Glomerular visceral epithelial cell (primary cell): ENCODE results near the gene IDH3B.

Source experiments
- DNase-seq: peaks from one replicate; pipeline ENCODE4 v3.0.0-alpha.2; 2016; ENCODE audit errors: extremely low spot score

IDH3B gene

GRCh38 chr20:2657241-2657640, 6.8 kb downstream of the IDH3B start:
- DNase-seq: no peak

GRCh38 chr20:2656471-2657117, 7.4 kb downstream of the IDH3B start:
- no peak for DNase-seq

- DNase-seq: no peak
These were observed 8.5 kb downstream of the IDH3B start for GRCh38 chr20:2655331-2656116.

GRCh38 chr20:2654831-2655230, 9.2 kb downstream of the IDH3B start:
- DNase-seq: no peak

DNA sequence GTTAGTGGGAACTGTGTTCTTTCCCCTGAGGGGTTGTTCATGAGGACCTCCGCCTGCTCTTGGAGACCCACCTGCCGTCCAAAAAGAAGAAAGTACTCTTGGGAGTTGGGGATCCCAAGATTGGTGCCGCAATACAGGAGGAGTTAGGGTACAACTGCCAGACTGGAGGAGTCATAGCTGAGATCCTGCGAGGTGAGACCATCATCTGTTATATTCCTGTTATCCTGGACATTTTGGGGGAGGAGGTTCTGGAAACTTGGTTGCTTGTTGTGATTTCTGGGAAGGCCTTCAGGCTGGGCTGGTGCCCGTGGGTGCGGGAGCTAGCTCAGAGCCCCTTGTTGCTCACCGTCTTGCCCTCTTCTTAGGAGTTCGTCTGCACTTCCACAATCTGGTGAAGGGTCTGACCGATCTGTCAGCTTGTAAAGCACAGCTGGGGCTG, 9.6 kb downstream of the IDH3B start:
- DNase-seq: no peak

- DNase-seq: no peak
These were observed 10.2 kb downstream of the IDH3B start for GRCh38 chr20:2653556-2654383.

DNA sequence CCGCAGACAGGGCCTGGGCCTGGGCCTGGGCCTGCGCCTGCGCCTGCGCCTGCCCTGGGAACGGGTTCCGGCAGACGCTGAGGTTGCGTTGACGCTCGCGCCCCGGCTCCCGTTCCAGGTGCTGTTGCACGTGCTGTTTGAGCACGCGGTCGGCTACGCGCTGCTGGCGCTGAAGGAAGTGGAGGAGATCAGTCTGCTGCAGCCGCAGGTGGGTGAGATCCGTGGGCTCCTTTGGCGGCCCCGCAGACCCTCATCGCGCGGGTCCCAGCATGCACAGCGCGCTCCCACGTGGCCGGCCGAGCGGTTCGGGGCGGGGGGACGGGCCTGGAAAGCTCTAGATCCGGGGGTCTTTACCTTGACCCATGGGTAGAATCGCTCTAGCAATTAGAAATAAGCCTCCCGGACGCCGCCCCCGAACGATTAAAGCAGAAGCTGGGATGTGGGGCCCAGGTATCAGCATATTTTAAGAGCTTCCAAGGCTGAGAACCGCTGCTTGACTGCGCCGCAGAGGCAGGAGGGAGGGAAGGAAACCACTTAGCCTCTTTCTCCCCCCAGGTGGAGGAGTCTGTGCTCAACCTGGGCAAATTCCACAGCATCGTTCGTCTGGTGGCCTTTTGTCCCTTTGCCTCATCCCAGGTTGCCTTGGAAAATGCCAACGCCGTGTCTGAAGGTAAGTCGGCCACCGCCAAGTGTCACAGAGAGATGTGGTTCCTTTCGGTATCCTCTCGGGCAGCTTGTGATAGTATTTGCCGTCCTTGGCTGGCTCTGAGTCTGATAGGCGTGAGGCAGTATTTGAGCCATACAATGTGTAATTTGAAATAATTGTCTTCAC, 11.1 kb downstream of the IDH3B start:
- no peak for DNase-seq

DNA sequence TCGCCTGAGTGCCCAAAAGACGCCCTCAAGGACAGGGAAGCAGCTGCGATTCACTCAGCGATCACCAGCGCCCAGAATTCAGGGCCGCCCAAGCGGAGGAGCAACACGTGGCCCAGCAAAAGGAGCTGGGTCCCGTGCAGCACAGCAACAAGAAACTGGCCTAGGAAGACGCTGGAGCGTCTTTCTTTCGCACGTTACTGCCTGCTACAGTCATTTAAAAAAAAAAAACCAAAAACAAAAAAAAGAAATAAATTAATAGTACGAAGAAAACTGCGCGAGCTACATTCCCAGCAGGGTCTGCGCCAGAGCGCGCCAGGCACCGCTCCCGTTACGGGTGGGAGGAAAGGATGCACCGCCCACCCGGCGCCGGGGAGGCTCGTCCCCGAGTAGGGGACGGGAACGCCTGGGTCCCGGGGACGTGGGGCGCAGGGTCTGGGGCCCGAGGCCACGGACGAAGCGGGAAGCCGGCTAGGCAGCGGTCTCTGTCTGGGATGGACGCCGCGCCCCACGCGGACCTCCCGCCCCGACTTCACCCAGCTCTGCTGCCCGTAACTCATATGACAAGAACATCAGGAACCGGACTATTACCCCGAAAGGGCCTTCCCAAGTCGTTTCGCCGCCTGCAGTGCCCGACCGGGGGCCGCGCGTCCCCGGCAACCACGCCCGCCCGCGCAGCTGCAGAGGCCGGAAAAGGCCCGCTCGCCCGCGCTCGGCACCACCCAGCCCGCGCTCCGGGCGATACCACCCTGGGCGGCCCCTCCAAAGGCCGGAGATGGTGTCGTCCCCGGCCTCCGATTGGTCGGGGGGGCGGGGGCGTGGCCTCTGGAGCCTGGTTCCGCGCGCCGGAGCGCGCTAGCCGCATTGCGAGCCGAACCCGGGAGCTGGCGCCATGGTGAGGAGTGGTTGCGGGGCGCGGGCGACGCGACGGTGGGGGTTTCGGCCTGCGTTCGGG, 12.0 kb downstream of the IDH3B start, which contains the start of gene NOP56:
TSS of gene NOP56 (plus strand) at position 861 of the 952 bp plus-strand sequence. CDS start at position 890, 29 bp downstream.
- DNase-seq: peak; percentile 96

GRCh38 chr20:2643708-2644107, 20.3 kb downstream of the IDH3B start:
- no peak for DNase-seq

GRCh38 chr20:2640899-2641298, 23.1 kb downstream of the IDH3B start:
- no peak for DNase-seq

- DNase-seq: no peak
These were observed 23.8 kb downstream of the IDH3B start for GRCh38 chr20:2640260-2640659.

DNA sequence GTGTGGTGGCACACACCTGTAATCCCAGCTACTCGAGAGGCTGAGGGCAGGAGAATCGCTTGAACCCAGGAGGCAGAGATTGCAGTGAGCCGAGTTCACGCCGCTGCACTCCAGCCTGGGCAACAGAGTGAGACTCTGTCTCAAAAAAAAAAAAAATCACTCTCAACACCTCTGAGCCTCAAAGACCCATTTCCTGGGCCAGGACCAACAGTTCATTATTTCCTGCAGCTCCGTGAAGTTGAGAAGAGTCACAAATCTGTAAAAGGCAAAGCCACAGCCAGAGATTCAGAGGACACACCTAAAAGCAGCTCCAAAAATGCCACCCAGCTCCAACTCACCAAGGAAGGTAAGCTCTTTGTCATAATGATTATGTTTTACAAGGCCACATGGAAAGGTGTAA, 26.8 kb downstream of the IDH3B start:
- DNase-seq: no peak

- DNase-seq: no peak
These were observed 30.6 kb downstream of the IDH3B start for GRCh38 chr20:2633381-2633780.

DNA sequence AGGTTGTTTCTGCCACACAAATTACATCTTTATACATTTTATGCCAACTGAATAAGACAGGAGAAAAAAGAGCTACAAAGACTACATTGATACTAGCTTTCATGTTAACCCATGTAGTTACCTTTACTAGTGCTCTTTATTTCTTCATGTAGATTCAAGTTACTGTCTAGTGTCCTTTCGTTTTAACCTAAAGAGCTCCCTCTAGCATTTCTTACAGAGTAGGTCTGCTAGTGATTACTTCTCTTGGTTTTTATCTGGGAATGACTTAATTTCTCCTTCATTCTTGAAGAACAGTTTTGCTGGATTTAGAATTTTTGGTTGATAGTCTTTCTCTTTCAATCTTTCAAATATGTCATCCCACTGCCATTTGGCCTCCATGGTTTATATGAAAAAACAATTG, 32.8 kb downstream of the IDH3B start:
- no peak for DNase-seq

DNA sequence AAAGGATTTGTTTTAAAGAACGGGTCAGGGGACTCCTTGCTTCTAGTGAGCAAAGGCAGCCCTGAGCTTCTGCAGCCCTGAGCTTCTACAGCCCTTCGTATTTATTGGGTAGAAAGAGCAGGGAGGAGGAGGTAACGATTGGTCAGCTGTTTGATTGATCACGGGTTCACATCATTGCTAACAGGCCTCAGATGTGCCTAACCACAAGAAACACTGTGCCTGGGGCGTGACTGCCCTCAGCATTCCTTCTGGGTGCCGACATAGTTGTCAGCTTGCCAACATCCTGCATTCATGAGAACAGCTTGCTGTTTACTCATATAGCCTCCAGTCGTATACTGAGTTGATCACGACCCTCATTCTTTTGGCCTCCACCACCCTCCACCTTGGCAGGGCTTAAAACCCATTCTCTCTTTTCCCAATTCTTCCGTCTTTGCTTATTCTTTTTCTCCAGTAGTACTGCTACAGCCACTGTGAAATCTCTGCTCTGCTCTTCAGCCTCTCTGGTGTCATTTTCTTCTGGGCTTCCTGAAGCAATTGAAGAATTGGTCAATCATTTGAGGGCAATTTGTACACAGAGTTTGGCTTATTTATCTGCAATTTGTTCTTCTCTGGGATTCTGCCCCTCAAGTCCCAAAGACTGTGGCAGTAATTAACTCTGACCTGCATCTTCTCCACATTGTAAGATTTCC, 37.0 kb downstream of the IDH3B start:
- peak; percentile 55 for DNase-seq

GRCh38 chr20:2625062-2625461, 39.0 kb downstream of the IDH3B start:
- no peak for DNase-seq

- no peak for DNase-seq
These were observed 39.8 kb downstream of the IDH3B start for GRCh38 chr20:2624190-2624589.

GRCh38 chr20:2619961-2620595, 43.9 kb downstream of the IDH3B start:
- peak; percentile 9 for DNase-seq

- no peak for DNase-seq
These were observed 44.7 kb downstream of the IDH3B start for GRCh38 chr20:2619337-2619736.
